A673 (cell line): ENCODE data around the gene RTN4RL1.

Source experiments
- CTCF ChIP-seq: fragments of 300-800, 200-600 bp; sonication (generic); conservative IDR thresholded peaks from 2 replicates; pipeline ENCODE4 v1.5.1; 2017; ENCODE audit warnings: low read depth, mild to moderate bottlenecking, antibody characterized with exemption, low read length, moderate library complexity, mixed read lengths
- EZH2 ChIP-seq: fragments of 200-600 bp; sonication (generic); IDR thresholded peaks from 2 replicates; pipeline ENCODE4 v1.6.1; 2017; ENCODE audit warnings: borderline replicate concordance, low read depth, mild to moderate bottlenecking, mixed read lengths, antibody characterized with exemption, low read length; ENCODE audit not compliant: poor library complexity, severe bottlenecking

DNA sequence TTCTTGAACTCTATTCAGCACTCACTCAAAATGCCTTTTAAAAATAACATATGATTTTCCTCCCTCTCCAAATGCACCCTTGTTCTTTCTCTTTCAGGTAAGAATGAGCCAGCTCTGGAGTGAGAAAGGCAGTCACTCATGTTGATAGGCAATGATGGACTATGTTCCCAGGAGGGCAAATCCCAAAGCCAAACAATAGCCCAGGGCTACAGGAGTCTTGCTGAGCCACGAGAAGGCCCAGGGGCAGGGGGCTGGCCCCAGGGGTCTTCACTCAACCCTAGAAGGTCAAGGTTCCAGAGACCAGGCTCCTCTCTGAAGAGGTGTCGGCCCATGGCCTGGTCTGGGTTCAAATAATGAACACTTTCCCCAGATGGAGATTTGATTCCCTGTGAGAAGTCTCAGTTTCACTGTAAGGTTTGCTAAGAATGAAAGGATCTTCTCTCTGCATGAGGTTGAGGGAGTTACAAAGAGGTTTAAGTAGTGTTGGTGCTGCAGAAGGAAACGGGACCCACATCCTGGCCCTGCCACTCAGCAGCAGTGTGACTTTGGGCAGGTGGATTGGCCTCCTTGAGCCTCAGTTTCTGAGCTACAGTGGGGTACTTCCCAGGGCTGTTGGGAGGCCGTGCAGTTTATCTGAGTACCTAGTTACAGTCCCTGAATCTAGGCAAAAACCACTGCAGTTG lies 49.0 kb downstream of the RTN4RL1 start:
- no peak for TF ChIP-seq CTCF
- no peak for TF ChIP-seq EZH2
